ENCODE results near the gene KLHL28. TPM values are rescaled to one million over a fixed set of nuclear protein-coding genes. Genes with fewer than 3 reads are reported as not detected.
"Not testable (repeated sequence)": the region's sequence is repeated elsewhere in the genome, so short reads cannot be mapped to it uniquely, and the experiment has no call there.

KLHL28 gene
- total RNA-seq, 1 experiment from 2014 or later: 10.3 TPM

DNA sequence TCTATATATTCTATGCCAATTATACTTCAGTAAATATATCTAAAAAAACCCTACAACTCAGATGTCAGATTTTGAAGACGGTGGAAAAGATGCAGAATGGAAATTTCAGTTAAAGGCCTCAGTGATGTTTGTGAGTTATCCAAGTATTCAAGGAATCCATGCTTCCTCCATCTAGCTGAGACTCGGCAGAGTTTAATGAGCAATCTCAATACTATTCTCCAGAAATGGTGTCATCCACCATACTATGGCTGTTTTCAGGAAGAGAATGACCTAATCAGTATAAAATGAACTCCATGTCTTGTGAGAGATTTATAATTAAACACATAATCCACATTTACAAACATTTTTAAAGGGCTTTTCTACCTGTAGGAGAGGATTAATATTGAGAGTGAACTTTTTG, 66.0 kb downstream of the KLHL28 start:
- TF ChIP-seq, protein P1, sequence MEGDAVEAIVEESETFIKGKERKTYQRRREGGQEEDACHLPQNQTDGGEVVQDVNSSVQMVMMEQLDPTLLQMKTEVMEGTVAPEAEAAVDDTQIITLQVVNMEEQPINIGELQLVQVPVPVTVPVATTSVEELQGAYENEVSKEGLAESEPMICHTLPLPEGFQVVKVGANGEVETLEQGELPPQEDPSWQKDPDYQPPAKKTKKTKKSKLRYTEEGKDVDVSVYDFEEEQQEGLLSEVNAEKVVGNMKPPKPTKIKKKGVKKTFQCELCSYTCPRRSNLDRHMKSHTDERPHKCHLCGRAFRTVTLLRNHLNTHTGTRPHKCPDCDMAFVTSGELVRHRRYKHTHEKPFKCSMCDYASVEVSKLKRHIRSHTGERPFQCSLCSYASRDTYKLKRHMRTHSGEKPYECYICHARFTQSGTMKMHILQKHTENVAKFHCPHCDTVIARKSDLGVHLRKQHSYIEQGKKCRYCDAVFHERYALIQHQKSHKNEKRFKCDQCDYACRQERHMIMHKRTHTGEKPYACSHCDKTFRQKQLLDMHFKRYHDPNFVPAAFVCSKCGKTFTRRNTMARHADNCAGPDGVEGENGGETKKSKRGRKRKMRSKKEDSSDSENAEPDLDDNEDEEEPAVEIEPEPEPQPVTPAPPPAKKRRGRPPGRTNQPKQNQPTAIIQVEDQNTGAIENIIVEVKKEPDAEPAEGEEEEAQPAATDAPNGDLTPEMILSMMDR (conservative IDR thresholded peaks at IDR 0.05): no peak
- TF ChIP-seq EZH2 (IDR thresholded peaks at IDR 0.05; ENCODE audit: low read depth): no peak
- no TSS peak for BruUV-seq (replicated peaks)

DNA sequence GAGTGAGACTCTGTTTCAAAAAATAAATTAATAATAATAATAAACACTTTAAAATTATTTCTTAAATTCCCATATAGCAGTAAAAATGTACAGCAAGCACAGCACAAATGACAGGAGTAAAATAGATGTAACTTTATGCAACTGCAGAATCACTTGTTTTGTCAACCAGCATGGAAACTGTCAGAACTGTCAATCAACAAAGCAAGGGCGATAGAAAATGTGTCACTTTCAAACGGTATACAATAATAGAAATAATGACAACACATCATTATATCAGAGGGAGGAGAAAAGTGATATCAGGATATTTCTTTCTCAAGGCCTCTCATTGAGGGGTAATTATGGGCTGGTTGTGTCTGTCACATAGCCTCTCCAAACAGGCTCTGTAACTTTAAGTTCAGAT, 68.2 kb downstream of the KLHL28 start:
- H3K27ac ChIP-seq: no peak overlapping the region
- CTCF ChIA-PET: no interaction called here
- H2AFZ ChIP-seq: no peak overlapping the region
- intact Hi-C loops (cut with micrococcal nuclease; ENCODE audit: unreplicated experiment): no loop called here
- no peaks in the 10 kb centered on the region for H3K9me2 ChIP-seq (ENCODE audit: insufficient read depth)
- no peaks in the 10 kb centered on the region for H3K79me2 ChIP-seq (ENCODE audit: low read depth)
- POLR2A ChIA-PET (ENCODE audit: unreplicated experiment): no interaction called here
- no peaks in the 10 kb centered on the region for H3K36me3 ChIP-seq (ENCODE audit: low read depth)
- no peaks in the 10 kb centered on the region; the same call in 1 of the 2 replicates for H3K9me3 ChIP-seq (ENCODE audit: insufficient read depth, low read depth)
- no peak overlapping the region for H3K4me2 ChIP-seq
- no peaks in the 10 kb centered on the region for H4K20me1 ChIP-seq (ENCODE audit: insufficient read depth)
- H3K27me3 ChIP-seq (ENCODE audit: insufficient read depth, low read depth): no peaks in the 10 kb centered on the region
- no peaks in the 10 kb centered on the region for H3F3A ChIP-seq (ENCODE audit: insufficient read depth, low read depth)
- BruUV-seq (replicated peaks): no TSS peak
- no peak for DNase-seq
- no peak overlapping the region for H3K4me3 ChIP-seq
- TF ChIP-seq, protein P1 (conservative IDR thresholded peaks at IDR 0.05): no peak
- TF ChIP-seq EZH2 (IDR thresholded peaks at IDR 0.05; ENCODE audit: low read depth): no peak
- peaks cover 6% of the 10 kb centered on the region for H3K4me1 ChIP-seq (replicated peaks; ENCODE audit: insufficient read depth)

More for the DNA sequence above, 66.0 kb downstream of the KLHL28 start:
- Histone ChIP-seq H3F3A (ENCODE audit: insufficient read depth, low read depth) (no peaks in the 10 kb centered on the region), H2AFZ (no peak overlapping the region), H4K20me1 (ENCODE audit: insufficient read depth) (no peaks in the 10 kb centered on the region), H3K9me2 (ENCODE audit: insufficient read depth) (no peaks in the 10 kb centered on the region), H3K4me3 (no peak overlapping the region), H3K36me3 (ENCODE audit: low read depth) (no peaks in the 10 kb centered on the region), H3K4me2 (no peak overlapping the region), H3K9me3 (ENCODE audit: insufficient read depth, low read depth) (no peaks in the 10 kb centered on the region; the same call in 1 of the 2 replicates), H3K4me1 (replicated peaks; ENCODE audit: insufficient read depth) (peaks cover 14% of the 10 kb centered on the region), H3K27me3 (ENCODE audit: insufficient read depth, low read depth) (no peaks in the 10 kb centered on the region), H3K27ac (no peak overlapping the region), H3K79me2 (ENCODE audit: low read depth) (no peaks in the 10 kb centered on the region)
- ChIA-PET CTCF (no interaction called here), POLR2A (ENCODE audit: unreplicated experiment) (no interaction called here)
- no peak for DNase-seq
- intact Hi-C loops (cut with micrococcal nuclease; ENCODE audit: unreplicated experiment): loop anchor here (5.0 kb wide), 1 partner anchor 237 kb away; the partner anchor contains the start of gene FKBP3

DNA sequence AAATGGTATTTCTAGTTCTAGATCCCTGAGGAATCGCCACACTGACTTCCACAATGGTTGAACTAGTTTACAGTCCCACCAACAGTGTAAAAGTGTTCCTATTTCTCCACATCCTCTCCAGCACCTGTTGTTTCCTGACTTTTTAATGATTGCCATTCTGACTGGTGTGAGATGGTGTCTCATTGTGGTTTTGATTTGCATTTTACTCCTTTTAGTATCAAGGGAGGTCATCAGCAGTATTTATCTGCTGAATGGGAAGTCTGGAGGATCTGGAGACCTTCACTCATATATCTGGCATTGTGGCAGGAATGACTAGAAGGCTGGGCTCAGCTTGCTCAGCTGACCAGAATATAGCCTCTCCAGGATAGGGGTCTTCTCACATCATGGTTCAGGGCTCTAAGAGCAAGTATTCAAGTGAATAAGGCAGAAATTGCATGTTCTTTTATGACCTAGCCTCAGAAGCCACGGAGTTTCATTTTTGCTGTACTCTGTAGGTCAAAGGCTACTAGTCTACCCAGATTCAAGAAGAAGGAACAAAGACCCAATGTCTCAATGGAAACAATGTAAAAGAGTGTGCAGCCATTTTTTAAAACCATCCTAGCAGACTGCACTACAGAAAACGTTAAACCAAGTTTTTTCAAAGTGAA, 69.9 kb downstream of the KLHL28 start:
- H3K4me1 ChIP-seq (replicated peaks; ENCODE audit: insufficient read depth); H3K9me2 ChIP-seq (ENCODE audit: insufficient read depth); H3K27me3 ChIP-seq (ENCODE audit: insufficient read depth, low read depth); BruUV-seq (replicated peaks); DNase-seq; H3K79me2 ChIP-seq (ENCODE audit: low read depth); H3K4me2 ChIP-seq; H2AFZ ChIP-seq; H3F3A ChIP-seq (ENCODE audit: insufficient read depth, low read depth); intact Hi-C loops (cut with micrococcal nuclease; ENCODE audit: unreplicated experiment); H4K20me1 ChIP-seq (ENCODE audit: insufficient read depth); CTCF ChIA-PET; POLR2A ChIA-PET (ENCODE audit: unreplicated experiment); H3K9me3 ChIP-seq (ENCODE audit: insufficient read depth, low read depth); H3K36me3 ChIP-seq (ENCODE audit: low read depth); H3K27ac ChIP-seq; H3K4me3 ChIP-seq: not testable (repeated sequence)
